ENCODE data around the gene TNFRSF1A.

TNFRSF1A gene

DNA sequence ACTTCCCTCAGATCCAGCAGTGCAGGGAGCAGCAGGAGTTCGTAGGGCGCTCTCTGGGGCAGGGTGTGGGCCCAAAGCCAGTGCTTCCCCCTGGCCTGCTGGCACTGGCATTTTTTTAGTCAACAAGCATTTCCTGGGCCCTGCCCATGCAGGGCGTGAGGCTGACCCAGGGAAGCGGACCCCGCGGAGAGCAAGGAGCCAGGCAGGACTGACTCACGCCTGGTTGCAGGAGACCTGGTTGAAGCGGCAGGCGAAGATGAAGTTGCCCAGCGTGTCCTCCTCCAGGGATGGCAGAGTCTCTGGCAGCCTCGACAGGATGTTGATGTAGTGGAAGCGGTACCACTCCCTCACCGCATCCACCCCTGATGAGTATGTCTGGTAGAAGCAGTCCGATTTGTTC lies 20.0 kb upstream of the TNFRSF1A start:
- no peak overlapping the region for H3K4me3 ChIP-seq (ENCODE audit: low read depth, low read length)
- TF ChIP-seq, protein P1, sequence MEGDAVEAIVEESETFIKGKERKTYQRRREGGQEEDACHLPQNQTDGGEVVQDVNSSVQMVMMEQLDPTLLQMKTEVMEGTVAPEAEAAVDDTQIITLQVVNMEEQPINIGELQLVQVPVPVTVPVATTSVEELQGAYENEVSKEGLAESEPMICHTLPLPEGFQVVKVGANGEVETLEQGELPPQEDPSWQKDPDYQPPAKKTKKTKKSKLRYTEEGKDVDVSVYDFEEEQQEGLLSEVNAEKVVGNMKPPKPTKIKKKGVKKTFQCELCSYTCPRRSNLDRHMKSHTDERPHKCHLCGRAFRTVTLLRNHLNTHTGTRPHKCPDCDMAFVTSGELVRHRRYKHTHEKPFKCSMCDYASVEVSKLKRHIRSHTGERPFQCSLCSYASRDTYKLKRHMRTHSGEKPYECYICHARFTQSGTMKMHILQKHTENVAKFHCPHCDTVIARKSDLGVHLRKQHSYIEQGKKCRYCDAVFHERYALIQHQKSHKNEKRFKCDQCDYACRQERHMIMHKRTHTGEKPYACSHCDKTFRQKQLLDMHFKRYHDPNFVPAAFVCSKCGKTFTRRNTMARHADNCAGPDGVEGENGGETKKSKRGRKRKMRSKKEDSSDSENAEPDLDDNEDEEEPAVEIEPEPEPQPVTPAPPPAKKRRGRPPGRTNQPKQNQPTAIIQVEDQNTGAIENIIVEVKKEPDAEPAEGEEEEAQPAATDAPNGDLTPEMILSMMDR (IDR thresholded peaks at IDR 0.05; ENCODE audit: low read depth, low read length), result no peak

DNA sequence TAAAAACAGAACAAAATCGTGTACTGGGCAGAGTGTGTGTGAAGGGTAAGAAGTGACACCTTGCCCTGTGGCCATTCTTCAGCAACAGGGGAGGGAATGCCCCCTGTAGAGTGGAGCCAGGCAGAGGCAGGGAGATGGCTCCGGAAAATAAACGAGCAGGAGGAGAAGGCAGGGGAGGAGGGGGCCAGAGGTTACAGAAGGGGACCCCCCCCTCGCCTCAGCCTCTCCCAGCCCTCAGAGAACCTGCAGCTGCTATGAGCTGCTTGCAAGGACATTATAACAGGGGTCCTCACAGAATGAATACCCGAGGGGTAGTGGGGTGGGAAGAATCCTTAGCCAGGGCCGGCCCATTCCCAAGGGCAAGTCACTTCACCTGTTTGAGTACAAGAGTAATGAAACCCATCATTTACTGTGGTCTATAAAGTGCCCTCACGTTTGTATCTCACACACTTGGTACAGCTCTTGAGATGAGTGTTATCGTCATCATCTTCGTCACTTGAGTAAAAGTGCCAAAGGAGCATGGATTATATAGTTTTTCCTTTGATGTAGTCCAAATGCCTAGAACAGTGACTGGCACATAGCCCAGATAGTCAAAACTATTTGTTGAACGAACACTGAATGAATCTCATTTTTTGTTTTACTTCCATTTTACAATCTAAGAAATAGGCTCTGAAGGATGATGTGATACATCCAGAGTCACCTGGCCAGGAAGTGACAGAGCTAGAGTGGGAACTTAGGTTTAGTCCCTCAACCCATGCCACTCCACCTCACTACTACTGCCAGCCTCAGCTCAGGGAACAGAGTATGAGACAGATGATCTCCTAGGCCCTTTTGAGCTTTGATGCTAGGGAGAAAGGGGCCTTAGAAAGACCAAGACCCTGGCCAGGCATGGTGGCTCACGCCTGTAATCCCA lies 19.0 kb upstream of the TNFRSF1A start:
- TF ChIP-seq, protein P1 (IDR thresholded peaks at IDR 0.05; ENCODE audit: low read depth, low read length), result no peak
- H3K4me3 ChIP-seq (ENCODE audit: low read depth, low read length), result no peak overlapping the region

DNA sequence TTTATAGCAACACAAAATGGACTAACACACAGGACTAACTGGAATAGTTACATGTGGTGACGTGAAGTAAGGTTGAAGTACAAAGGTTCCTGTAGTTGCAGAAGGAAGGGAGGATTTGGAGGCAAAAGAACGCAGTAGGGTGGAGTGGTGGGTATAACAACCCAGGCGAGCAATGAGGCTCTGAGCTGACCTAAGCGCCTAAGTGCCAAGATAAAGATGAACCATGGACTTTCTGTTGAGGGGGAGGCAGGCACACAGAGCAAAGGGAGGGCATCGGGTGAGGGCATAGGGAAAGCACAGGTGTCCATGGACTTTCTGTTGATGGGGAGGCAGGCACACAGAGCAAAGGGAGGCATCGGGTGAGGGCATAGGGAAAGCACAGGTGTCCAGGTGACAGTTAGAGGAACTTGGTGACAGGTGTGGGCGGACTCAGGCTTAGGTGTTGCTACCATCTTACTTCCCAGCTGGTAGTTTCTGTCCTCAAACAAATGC lies 18.2 kb upstream of the TNFRSF1A start:
- no peak overlapping the region for H3K4me3 ChIP-seq (ENCODE audit: low read depth, low read length)
- TF ChIP-seq, protein P1 (IDR thresholded peaks at IDR 0.05; ENCODE audit: low read depth, low read length), result no peak

DNA sequence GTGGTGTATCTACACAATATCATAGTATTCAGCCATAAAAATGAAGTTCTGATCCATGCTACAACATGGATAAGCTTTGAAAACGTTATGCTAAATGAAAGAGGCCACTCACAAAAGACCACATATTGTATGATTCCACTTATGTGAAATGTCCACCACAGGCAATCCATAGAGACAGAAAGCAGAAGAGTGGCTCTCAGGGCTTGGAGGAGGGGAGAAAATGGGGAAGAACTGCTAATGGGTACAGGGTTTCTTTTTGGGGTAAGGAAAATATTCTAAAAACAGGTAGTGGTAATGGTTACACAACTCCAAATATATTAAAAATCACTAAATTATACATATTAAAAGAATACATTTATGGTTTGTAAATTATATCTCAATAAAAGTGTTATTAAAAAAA lies 17.0 kb upstream of the TNFRSF1A start:
- TF ChIP-seq, protein P1 (IDR thresholded peaks at IDR 0.05; ENCODE audit: low read depth, low read length), result no peak

DNA sequence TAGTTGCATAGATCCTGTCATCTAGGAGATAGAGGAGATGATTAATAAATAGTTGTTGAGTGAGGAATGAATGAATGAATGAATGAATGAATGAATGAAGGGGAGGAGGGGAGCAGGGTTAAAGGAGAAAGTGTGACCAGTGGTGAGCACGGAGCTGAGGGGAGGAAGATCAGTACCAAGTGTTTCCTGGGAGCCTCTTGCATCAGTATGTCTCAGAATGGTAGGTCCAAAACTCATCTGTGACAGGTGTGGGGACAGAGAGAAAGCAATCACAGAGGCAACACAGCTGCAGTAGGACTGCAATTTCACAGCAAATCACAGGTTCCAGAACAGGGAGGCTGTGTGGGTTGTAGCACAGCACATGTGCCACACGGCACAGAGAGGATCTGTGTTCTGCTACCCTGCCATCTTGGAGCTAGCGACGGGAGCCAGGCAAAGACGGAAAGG lies 14.5 kb upstream of the TNFRSF1A start:
- TF ChIP-seq, protein P1 (IDR thresholded peaks at IDR 0.05; ENCODE audit: low read depth, low read length), result no peak

More for the DNA sequence above, 17.0 kb upstream of the TNFRSF1A start:
- H3K4me3 ChIP-seq (ENCODE audit: low read depth, low read length), result no peak overlapping the region

DNA sequence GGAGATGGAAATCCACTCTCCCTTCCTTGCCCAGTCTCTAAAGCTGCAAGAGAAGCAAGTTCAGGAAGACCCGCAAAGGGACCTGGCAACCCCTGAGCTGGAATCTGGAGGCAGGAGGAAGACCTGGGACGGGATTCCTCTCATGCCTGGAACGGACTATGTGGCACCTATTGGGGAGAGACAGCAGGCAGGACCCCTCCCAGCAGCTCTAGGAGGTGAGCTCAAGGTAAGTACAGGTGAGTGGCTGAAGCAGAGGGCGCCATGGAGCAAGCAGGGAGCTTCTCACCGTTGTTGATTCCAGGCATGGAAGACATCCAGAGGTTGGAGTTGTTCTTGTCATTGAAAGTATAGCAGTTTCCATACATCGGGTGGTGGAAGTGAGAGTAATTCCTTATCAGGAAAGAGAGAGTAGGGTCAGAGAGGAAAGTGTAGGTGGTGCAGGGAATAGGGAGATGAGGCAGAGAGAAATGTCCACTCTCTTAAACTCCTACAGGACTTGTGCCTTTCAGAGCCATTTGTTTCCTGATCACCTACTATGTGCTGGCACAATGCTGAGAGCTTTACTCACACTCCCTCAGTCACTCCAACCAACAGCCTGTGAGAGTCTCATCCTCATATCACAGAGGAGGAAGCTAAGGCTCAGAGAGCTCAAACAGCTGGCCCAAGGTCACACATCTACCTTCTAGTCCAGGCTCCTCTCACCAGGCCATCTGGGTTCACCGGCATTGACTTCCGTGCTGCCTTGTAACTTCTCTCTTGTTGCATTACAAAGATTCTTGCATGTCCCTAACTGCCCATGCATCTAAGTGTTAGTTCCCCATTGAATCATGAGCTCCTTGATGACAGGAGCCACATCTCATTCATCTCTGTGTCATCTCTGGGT lies 13.9 kb upstream of the TNFRSF1A start:
- no peak overlapping the region for H3K4me3 ChIP-seq (ENCODE audit: low read depth, low read length)
- TF ChIP-seq, protein P1 (IDR thresholded peaks at IDR 0.05; ENCODE audit: low read depth, low read length), result no peak

More for the DNA sequence above, 14.5 kb upstream of the TNFRSF1A start:
- H3K4me3 ChIP-seq (ENCODE audit: low read depth, low read length), result no peak overlapping the region

Measured in WI38 (cell line).